Spinal cord (tissue), 10 donors: ENCODE results near the gene PRDX3. TPM values are rescaled to one million over a fixed set of nuclear protein-coding genes. Genes with fewer than 3 reads are reported as not detected.

ENCODE experiments used
- DNase-seq, 6 donors: peaks; one replicate each; pipeline versions ENCODE4 v3.0.0 to v3.0.0-alpha.2; 2013 to 2015; ENCODE audit warnings: low spot score in 6 of 6, low read depth in 4 of 6
- H3K27ac ChIP-seq: one replicate; pipeline ENCODE4 v1.5.1; 2013; ENCODE audit warnings: low read depth, low read length, control low read depth
- H3K27me3 ChIP-seq: one replicate; pipeline ENCODE4 v1.6.1; 2013; ENCODE audit warnings: low read length; ENCODE audit not compliant: control insufficient read depth, insufficient read depth
- H3K36me3 ChIP-seq: one replicate; pipeline ENCODE4 v1.6.1; 2013; ENCODE audit warnings: low read length; ENCODE audit not compliant: control insufficient read depth, insufficient read depth
- H3K4me1 ChIP-seq: one replicate; pipeline ENCODE4 v1.6.1; 2013; ENCODE audit warnings: low read length; ENCODE audit not compliant: control insufficient read depth, insufficient read depth
- H3K4me3 ChIP-seq: one replicate; pipeline ENCODE4 v1.5.1; 2013; ENCODE audit warnings: low read depth, low read length, control low read depth
- H3K9me3 ChIP-seq: one replicate; pipeline ENCODE4 v1.6.1; 2013; ENCODE audit warnings: low read length; ENCODE audit not compliant: control insufficient read depth, insufficient read depth
- WGBS: methylation state at CpG from one replicate; pipeline ENCODE4 v1.1.5; 2013; ENCODE audit warnings: missing lambda C conversion rate; ENCODE audit not compliant: insufficient coverage; 5-methylcytosine and 5-hydroxymethylcytosine counted together
- polyA plus RNA-seq, 2 donors: library from polyadenylated mRNA; unstranded; fragments of 120-200 nt; gene quantifications; one replicate each; pipeline ENCODE4 v1.2.1, GENCODE V29; 2013; ENCODE audit not compliant: insufficient read length in 2 of 2
- total RNA-seq, 2 donors: library from RNA; depleted of rRNA in 1 of 2; stranded (reverse); fragments of 120-200 nt in 1 of 2; fragments of >200 nt in 1 of 2; gene quantifications; one replicate each; pipeline versions ENCODE4 v1.2.3 to v1.2.4, GENCODE V29; 2013 to 2014
- donor health status: healthy.

The PRDX3 gene
- total and polyA plus RNA-seq, 4 donors, result 144 to 197 (median 168) TPM

GRCh38 chr10:119135513-119135881 is 43.1 kb downstream of the PRDX3 start:
- H3K4me1 ChIP-seq, result peaks cover 4% of the 10 kb centered on the region
- no peak overlapping the region for H3K4me3 ChIP-seq
- DNase-seq, result no peak
- H3K36me3 ChIP-seq, result peaks cover 58% of the 10 kb centered on the region
- H3K9me3 ChIP-seq, result no peaks in the 10 kb centered on the region
- H3K27ac ChIP-seq, result no peak overlapping the region
- WGBS, result no CpG with 5 or more reads among the region's 4 CpGs
- H3K27me3 ChIP-seq, result no peaks in the 10 kb centered on the region

GRCh38 chr10:119133949-119134348 is 44.7 kb downstream of the PRDX3 start:
- Histone ChIP-seq H3K27me3 (no peaks in the 10 kb centered on the region), H3K27ac (no peak overlapping the region), H3K4me1 (peaks cover 4% of the 10 kb centered on the region), H3K36me3 (peaks cover 51% of the 10 kb centered on the region), H3K4me3 (no peak overlapping the region), H3K9me3 (no peaks in the 10 kb centered on the region)
- DNase-seq, result no peak
- 94% methylated on average over 8 of the region's 8 CpGs for whole genome bisulfite sequencing

GRCh38 chr10:119132521-119133345 is 45.9 kb downstream of the PRDX3 start:
- peaks cover 4% of the 10 kb centered on the region for H3K4me1 ChIP-seq
- no peaks in the 10 kb centered on the region for H3K27me3 ChIP-seq
- no peaks in the 10 kb centered on the region for H3K9me3 ChIP-seq
- no peak overlapping the region for H3K27ac ChIP-seq
- WGBS, result 78% methylated on average over 13 of the region's 14 CpGs
- peak in 1 of 6 donors; percentile 31 for DNase-seq
- no peak overlapping the region for H3K4me3 ChIP-seq
- H3K36me3 ChIP-seq, result peaks cover 51% of the 10 kb centered on the region

GRCh38 chr10:119131512-119132240 is 46.9 kb downstream of the PRDX3 start:
- Histone ChIP-seq H3K4me3 (no peak overlapping the region), H3K9me3 (no peaks in the 10 kb centered on the region), H3K27ac (no peak overlapping the region), H3K27me3 (no peaks in the 10 kb centered on the region), H3K36me3 (peaks cover 52% of the 10 kb centered on the region), H3K4me1 (peaks cover 4% of the 10 kb centered on the region)
- DNase-seq, result no peak
- 80% methylated on average over 4 of the region's 10 CpGs for WGBS

GRCh38 chr10:119129721-119130120 is 48.9 kb downstream of the PRDX3 start:
- WGBS, result 92% methylated on average over 1 of the region's 4 CpGs
- Histone ChIP-seq H3K9me3 (no peaks in the 10 kb centered on the region), H3K27me3 (no peaks in the 10 kb centered on the region), H3K4me1 (peaks cover 4% of the 10 kb centered on the region), H3K36me3 (peaks cover 61% of the 10 kb centered on the region), H3K4me3 (no peak overlapping the region), H3K27ac (no peak overlapping the region)
- DNase-seq, result no peak

GRCh38 chr10:119125942-119126341 is 52.7 kb downstream of the PRDX3 start:
- H3K27ac ChIP-seq, result no peak overlapping the region
- H3K36me3 ChIP-seq, result peaks cover 64% of the 10 kb centered on the region
- 100% methylated on average over 1 of the region's 2 CpGs for WGBS
- no peaks in the 10 kb centered on the region for H3K4me1 ChIP-seq
- no peak for DNase-seq
- H3K9me3 ChIP-seq, result no peaks in the 10 kb centered on the region
- H3K27me3 ChIP-seq, result no peaks in the 10 kb centered on the region
- no peak overlapping the region for H3K4me3 ChIP-seq

GRCh38 chr10:119120875-119121274 is 57.7 kb downstream of the PRDX3 start:
- no peak overlapping the region for H3K27ac ChIP-seq
- no CpG with 5 or more reads among the region's 2 CpGs for WGBS
- peaks cover 62% of the 10 kb centered on the region for H3K36me3 ChIP-seq
- no peak overlapping the region for H3K4me3 ChIP-seq
- H3K27me3 ChIP-seq, result no peaks in the 10 kb centered on the region
- H3K4me1 ChIP-seq, result no peaks in the 10 kb centered on the region
- DNase-seq, result no peak
- H3K9me3 ChIP-seq, result no peaks in the 10 kb centered on the region

GRCh38 chr10:119120413-119120867 is 58.2 kb downstream of the PRDX3 start:
- 100% methylated on average over 1 of the region's 4 CpGs for WGBS
- no peaks in the 10 kb centered on the region for H3K9me3 ChIP-seq
- H3K4me1 ChIP-seq, result no peaks in the 10 kb centered on the region
- no peak overlapping the region for H3K27ac ChIP-seq
- H3K27me3 ChIP-seq, result no peaks in the 10 kb centered on the region
- no peak for DNase-seq
- peaks cover 60% of the 10 kb centered on the region for H3K36me3 ChIP-seq
- no peak overlapping the region for H3K4me3 ChIP-seq

GRCh38 chr10:119119400-119119799 is 59.2 kb downstream of the PRDX3 start:
- Histone ChIP-seq H3K9me3 (no peaks in the 10 kb centered on the region), H3K4me3 (no peak overlapping the region), H3K27me3 (no peaks in the 10 kb centered on the region), H3K27ac (no peak overlapping the region), H3K4me1 (no peaks in the 10 kb centered on the region), H3K36me3 (peaks cover 59% of the 10 kb centered on the region)
- 86% methylated on average over 1 of the region's 1 CpG for WGBS
- DNase-seq, result no peak
